OCI-LY1 (cell line): ENCODE measurements around the gene TENM4.

Source experiments
- EZH2 ChIP-seq: fragments of 200-600 bp; sonication (generic), shearing (Covaris generic); IDR thresholded peaks from 2 replicates; pipeline ENCODE4 v1.8.0; 2017; ENCODE audit warnings: borderline replicate concordance, mixed run types, mild to moderate bottlenecking, antibody characterized with exemption, low read length, moderate library complexity, mixed read lengths
- TF ChIP-seq, protein P1 (sequence below): fragments of 200-600 bp; sonication (generic), shearing (Covaris generic); IDR thresholded peaks from 2 replicates; pipeline ENCODE4 v1.5.1; 2017; ENCODE audit warnings: mild to moderate bottlenecking, antibody characterized with exemption, low read length, moderate library complexity, mixed read lengths

- TF ChIP-seq EZH2: no peak
- TF ChIP-seq, protein P1, sequence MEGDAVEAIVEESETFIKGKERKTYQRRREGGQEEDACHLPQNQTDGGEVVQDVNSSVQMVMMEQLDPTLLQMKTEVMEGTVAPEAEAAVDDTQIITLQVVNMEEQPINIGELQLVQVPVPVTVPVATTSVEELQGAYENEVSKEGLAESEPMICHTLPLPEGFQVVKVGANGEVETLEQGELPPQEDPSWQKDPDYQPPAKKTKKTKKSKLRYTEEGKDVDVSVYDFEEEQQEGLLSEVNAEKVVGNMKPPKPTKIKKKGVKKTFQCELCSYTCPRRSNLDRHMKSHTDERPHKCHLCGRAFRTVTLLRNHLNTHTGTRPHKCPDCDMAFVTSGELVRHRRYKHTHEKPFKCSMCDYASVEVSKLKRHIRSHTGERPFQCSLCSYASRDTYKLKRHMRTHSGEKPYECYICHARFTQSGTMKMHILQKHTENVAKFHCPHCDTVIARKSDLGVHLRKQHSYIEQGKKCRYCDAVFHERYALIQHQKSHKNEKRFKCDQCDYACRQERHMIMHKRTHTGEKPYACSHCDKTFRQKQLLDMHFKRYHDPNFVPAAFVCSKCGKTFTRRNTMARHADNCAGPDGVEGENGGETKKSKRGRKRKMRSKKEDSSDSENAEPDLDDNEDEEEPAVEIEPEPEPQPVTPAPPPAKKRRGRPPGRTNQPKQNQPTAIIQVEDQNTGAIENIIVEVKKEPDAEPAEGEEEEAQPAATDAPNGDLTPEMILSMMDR: no peak
Observed at GRCh38 chr11:79212741-79213190, 228.1 kb downstream of the TENM4 start.
